Measurements from ENCODE around the gene SAMD14. TPM values are rescaled to one million over a fixed set of nuclear protein-coding genes. Genes with fewer than 3 reads are reported as not detected.

Gene SAMD14
- total RNA-seq, 1 donor from 2014 or later, result 82.0 TPM

GRCh38 chr17:50066995-50067394 lies 63.0 kb downstream of the SAMD14 start:
- peaks cover 2% of the 10 kb centered on the region for H3K4me1 Mint-ChIP-seq (ENCODE audit: unreplicated experiment)
- H3K4me3 Mint-ChIP-seq (ENCODE audit: unreplicated experiment), result no peak overlapping the region
- peaks cover 11% of the 10 kb centered on the region for H3K27me3 Mint-ChIP-seq (ENCODE audit: unreplicated experiment)
- no peak for DNase-seq (ENCODE audit: low spot score)
- no peak for TF ChIP-seq CTCF (IDR thresholded peaks at IDR 0.05; ENCODE audit: unreplicated experiment)
- H3K9me3 Mint-ChIP-seq (ENCODE audit: unreplicated experiment), result no peaks in the 10 kb centered on the region
- H3K36me3 Mint-ChIP-seq (ENCODE audit: low read depth, unreplicated experiment), result peaks cover 4% of the 10 kb centered on the region
- H3K27ac Mint-ChIP-seq (ENCODE audit: unreplicated experiment), result no peak overlapping the region

GRCh38 chr17:50065056-50065455 lies 64.9 kb downstream of the SAMD14 start:
- peaks cover 2% of the 10 kb centered on the region for H3K4me1 Mint-ChIP-seq (ENCODE audit: unreplicated experiment)
- DNase-seq (ENCODE audit: low spot score), result no peak
- peaks cover 8% of the 10 kb centered on the region for H3K27me3 Mint-ChIP-seq (ENCODE audit: unreplicated experiment)
- no peaks in the 10 kb centered on the region for H3K9me3 Mint-ChIP-seq (ENCODE audit: unreplicated experiment)
- H3K4me3 Mint-ChIP-seq (ENCODE audit: unreplicated experiment), result no peak overlapping the region
- no peak overlapping the region for H3K27ac Mint-ChIP-seq (ENCODE audit: unreplicated experiment)
- no peaks in the 10 kb centered on the region for H3K36me3 Mint-ChIP-seq (ENCODE audit: low read depth, unreplicated experiment)
- no peak for TF ChIP-seq CTCF (IDR thresholded peaks at IDR 0.05; ENCODE audit: unreplicated experiment)

- DNase-seq (ENCODE audit: low spot score), result no peak
- H3K36me3 Mint-ChIP-seq (ENCODE audit: low read depth, unreplicated experiment), result no peaks in the 10 kb centered on the region
- H3K4me3 Mint-ChIP-seq (ENCODE audit: unreplicated experiment), result no peak overlapping the region
- no peak for TF ChIP-seq CTCF (IDR thresholded peaks at IDR 0.05; ENCODE audit: unreplicated experiment)
- no peaks in the 10 kb centered on the region for H3K9me3 Mint-ChIP-seq (ENCODE audit: unreplicated experiment)
- no peak overlapping the region for H3K27ac Mint-ChIP-seq (ENCODE audit: unreplicated experiment)
- H3K27me3 Mint-ChIP-seq (ENCODE audit: unreplicated experiment), result peaks cover 8% of the 10 kb centered on the region
- peaks cover 5% of the 10 kb centered on the region for H3K4me1 Mint-ChIP-seq (ENCODE audit: unreplicated experiment)
Measured at GRCh38 chr17:50064253-50065001, 65.5 kb downstream of the SAMD14 start.

- Mint-ChIP-seq H3K27me3 (ENCODE audit: unreplicated experiment) (peaks cover 8% of the 10 kb centered on the region), H3K4me3 (ENCODE audit: unreplicated experiment) (no peak overlapping the region), H3K36me3 (ENCODE audit: low read depth, unreplicated experiment) (no peaks in the 10 kb centered on the region), H3K27ac (ENCODE audit: unreplicated experiment) (no peak overlapping the region), H3K4me1 (ENCODE audit: unreplicated experiment) (peaks cover 5% of the 10 kb centered on the region), H3K9me3 (ENCODE audit: unreplicated experiment) (no peaks in the 10 kb centered on the region)
- no peak for DNase-seq (ENCODE audit: low spot score)
- TF ChIP-seq CTCF (IDR thresholded peaks at IDR 0.05; ENCODE audit: unreplicated experiment), result no peak
Measured at GRCh38 chr17:50063561-50064252, 66.3 kb downstream of the SAMD14 start.

All from endothelial cell (in vitro differentiated cells).